ENCODE results near the gene FCGR3B. TPM values are rescaled to one million over a fixed set of nuclear protein-coding genes. Genes with fewer than 3 reads are reported as not detected.
"Not testable (repeated sequence)": the region's sequence is repeated elsewhere in the genome, so short reads cannot be mapped to it uniquely, and the experiment has no call there.

FCGR3B gene
- not detected for total RNA-seq

GRCh38 chr1:161631076-161631475, at the start of gene FCGR3B:
FCGR3B (minus strand) TSS chr1:161631176; CDS start chr1:161631094, 82 bp downstream.
- Mint-ChIP-seq H3K27me3 (no peaks in the 10 kb centered on the region), H3K27ac (no peak within 1 kb of the TSS), H3K36me3 (no peaks in the 10 kb centered on the region), H3K9me3 (no peaks in the 10 kb centered on the region), H3K4me1 (ENCODE audit: low read depth) (peaks cover 9% of the 10 kb centered on the region), H3K4me3 (no peak within 1 kb of the TSS)
- ChIA-PET POLR2A (no interaction called here), CTCF (no interaction called here)
- intact Hi-C loops (cut with micrococcal nuclease), result no loop called here
- DNase-seq, result no peak

GRCh38 chr1:161678500-161678899, 47.5 kb upstream of the FCGR3B start:
- no peak for DNase-seq
- peaks cover 2% of the 10 kb centered on the region for H3K27me3 Mint-ChIP-seq
- peaks cover 2% of the 10 kb centered on the region for H3K4me1 Mint-ChIP-seq (ENCODE audit: low read depth)
- POLR2A ChIA-PET, result no interaction called here
- H3K36me3 Mint-ChIP-seq, result no peaks in the 10 kb centered on the region
- H3K9me3 Mint-ChIP-seq, result no peaks in the 10 kb centered on the region
- CTCF ChIA-PET, result no interaction called here
- intact Hi-C loops (cut with micrococcal nuclease), result no loop called here
- no peak overlapping the region for H3K4me3 Mint-ChIP-seq
- no peak overlapping the region for H3K27ac Mint-ChIP-seq

- CTCF ChIA-PET, result no interaction called here
- peaks cover 2% of the 10 kb centered on the region for H3K4me1 Mint-ChIP-seq (ENCODE audit: low read depth)
- intact Hi-C loops (cut with micrococcal nuclease), result no loop called here
These were observed 46.1 kb upstream of the FCGR3B start for GRCh38 chr1:161676958-161677689.

GRCh38 chr1:161676441-161676840, 45.5 kb upstream of the FCGR3B start:
- ChIA-PET POLR2A (no interaction called here), CTCF (no interaction called here)
- H3K9me3 Mint-ChIP-seq, result no peaks in the 10 kb centered on the region
- no peaks in the 10 kb centered on the region for H3K36me3 Mint-ChIP-seq
- H3K27ac Mint-ChIP-seq, result no peak overlapping the region
- DNase-seq, result no peak
- no peak overlapping the region for H3K4me3 Mint-ChIP-seq
- H3K4me1 Mint-ChIP-seq (ENCODE audit: low read depth), result peaks cover 4% of the 10 kb centered on the region
- H3K27me3 Mint-ChIP-seq, result no peaks in the 10 kb centered on the region
- intact Hi-C loops (cut with micrococcal nuclease), result no loop called here

More at GRCh38 chr1:161676958-161677689, 46.1 kb upstream of the FCGR3B start:
- Mint-ChIP-seq H3K36me3 (no peaks in the 10 kb centered on the region), H3K9me3 (no peaks in the 10 kb centered on the region), H3K4me3 (no peak overlapping the region), H3K27me3 (no peaks in the 10 kb centered on the region), H3K27ac (no peak overlapping the region)
- POLR2A ChIA-PET, result no interaction called here
- no peak for DNase-seq

- H3K9me3 Mint-ChIP-seq; H3K27ac Mint-ChIP-seq; H3K36me3 Mint-ChIP-seq; CTCF ChIA-PET; POLR2A ChIA-PET; intact Hi-C loops (cut with micrococcal nuclease); H3K27me3 Mint-ChIP-seq; H3K4me1 Mint-ChIP-seq (ENCODE audit: low read depth); H3K4me3 Mint-ChIP-seq; DNase-seq: not testable (repeated sequence)
These were observed 43.9 kb upstream of the FCGR3B start for GRCh38 chr1:161674908-161675307.

- CTCF ChIA-PET; H3K36me3 Mint-ChIP-seq; intact Hi-C loops (cut with micrococcal nuclease); H3K27ac Mint-ChIP-seq; POLR2A ChIA-PET; DNase-seq; H3K9me3 Mint-ChIP-seq; H3K4me3 Mint-ChIP-seq; H3K27me3 Mint-ChIP-seq; H3K4me1 Mint-ChIP-seq (ENCODE audit: low read depth): not testable (repeated sequence)
These were observed 43.5 kb upstream of the FCGR3B start for GRCh38 chr1:161674447-161674846.

GRCh38 chr1:161673437-161673836, 42.5 kb upstream of the FCGR3B start:
- H3K9me3 Mint-ChIP-seq; H3K27ac Mint-ChIP-seq; H3K27me3 Mint-ChIP-seq; H3K4me3 Mint-ChIP-seq; DNase-seq; H3K4me1 Mint-ChIP-seq (ENCODE audit: low read depth); POLR2A ChIA-PET; H3K36me3 Mint-ChIP-seq; CTCF ChIA-PET; intact Hi-C loops (cut with micrococcal nuclease): not testable (repeated sequence)

- H3K36me3 Mint-ChIP-seq; H3K27ac Mint-ChIP-seq; H3K4me1 Mint-ChIP-seq (ENCODE audit: low read depth); intact Hi-C loops (cut with micrococcal nuclease); H3K9me3 Mint-ChIP-seq; CTCF ChIA-PET; POLR2A ChIA-PET; H3K4me3 Mint-ChIP-seq; H3K27me3 Mint-ChIP-seq: not testable (repeated sequence)
- peak; percentile 43 for DNase-seq
These were observed 40.4 kb upstream of the FCGR3B start for GRCh38 chr1:161671045-161672020.

- H3K9me3 Mint-ChIP-seq, POLR2A ChIA-PET, H3K36me3 Mint-ChIP-seq: not testable (repeated sequence)
These were observed 33.7 kb upstream of the FCGR3B start for GRCh38 chr1:161664689-161665088.

GRCh38 chr1:161663569-161663968, 32.6 kb upstream of the FCGR3B start:
- H3K4me1 Mint-ChIP-seq (ENCODE audit: low read depth); POLR2A ChIA-PET; H3K4me3 Mint-ChIP-seq; H3K27ac Mint-ChIP-seq; intact Hi-C loops (cut with micrococcal nuclease); H3K27me3 Mint-ChIP-seq; H3K36me3 Mint-ChIP-seq; CTCF ChIA-PET; H3K9me3 Mint-ChIP-seq; DNase-seq: not testable (repeated sequence)

More at GRCh38 chr1:161664689-161665088, 33.7 kb upstream of the FCGR3B start:
- H3K27me3 Mint-ChIP-seq; H3K4me1 Mint-ChIP-seq (ENCODE audit: low read depth); H3K4me3 Mint-ChIP-seq; DNase-seq; intact Hi-C loops (cut with micrococcal nuclease); CTCF ChIA-PET; H3K27ac Mint-ChIP-seq: not testable (repeated sequence)

- CTCF ChIA-PET; intact Hi-C loops (cut with micrococcal nuclease); DNase-seq; H3K4me3 Mint-ChIP-seq; H3K9me3 Mint-ChIP-seq; POLR2A ChIA-PET; H3K36me3 Mint-ChIP-seq; H3K27ac Mint-ChIP-seq; H3K27me3 Mint-ChIP-seq; H3K4me1 Mint-ChIP-seq (ENCODE audit: low read depth): not testable (repeated sequence)
These were observed 31.8 kb upstream of the FCGR3B start, which contains the start of gene FCGR2B for GRCh38 chr1:161662684-161663339. FCGR2B (plus strand) TSS chr1:161663143; CDS start chr1:161663242, 99 bp downstream.

- H3K4me1 Mint-ChIP-seq (ENCODE audit: low read depth); H3K9me3 Mint-ChIP-seq; CTCF ChIA-PET: not testable (repeated sequence)
These were observed 30.8 kb upstream of the FCGR3B start for GRCh38 chr1:161661660-161662311.

More at GRCh38 chr1:161661660-161662311, 30.8 kb upstream of the FCGR3B start:
- H3K27ac Mint-ChIP-seq; DNase-seq; H3K4me3 Mint-ChIP-seq; H3K36me3 Mint-ChIP-seq; POLR2A ChIA-PET; H3K27me3 Mint-ChIP-seq; intact Hi-C loops (cut with micrococcal nuclease): not testable (repeated sequence)

Data from activated CD4-positive, alpha-beta memory T cell treated with anti-CD3 and anti-CD28 coated beads for 36 hours (primary cell).